HG02870 (cell line): Measurements from ENCODE around the gene HACD4.
"Not testable (repeated sequence)": the region's sequence is repeated elsewhere in the genome, so short reads cannot be mapped to it uniquely, and the experiment has no call there.

Experiments
- ATAC-seq: cut with Tn5 transposase; IDR thresholded peaks from one replicate; pipeline ENCODE4 v1.9.1; 2021; ENCODE audit warnings: mild to moderate bottlenecking, moderate library complexity; ENCODE audit not compliant: unreplicated experiment

Gene HACD4

GRCh38 chr9:20973246-20973947, 58.0 kb downstream of the HACD4 start:
- ATAC-seq, result not testable (repeated sequence)

GRCh38 chr9:20972684-20973083, 58.8 kb downstream of the HACD4 start:
- no peak for ATAC-seq

- ATAC-seq, result no peak
Observed at GRCh38 chr9:20962536-20963225, 68.8 kb downstream of the HACD4 start.

DNA sequence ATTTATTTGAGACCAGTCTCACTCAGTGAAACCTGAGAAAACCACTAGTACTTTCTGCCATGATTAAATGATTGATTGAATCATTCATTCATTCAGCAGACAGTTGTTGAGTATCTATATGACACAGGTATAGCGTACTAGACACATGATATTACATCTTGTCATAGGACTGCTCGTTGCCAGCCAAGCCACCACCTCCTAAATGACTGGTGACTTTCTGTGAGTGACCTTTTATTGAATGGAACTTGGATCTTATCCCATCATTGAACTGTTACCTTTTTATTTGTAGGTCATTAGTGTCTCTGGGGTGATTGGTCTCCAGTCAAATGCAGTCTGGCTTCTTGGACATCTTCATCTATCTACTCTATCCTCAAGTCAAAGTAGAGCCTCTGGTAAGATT, 80.7 kb downstream of the HACD4 start:
- ATAC-seq, result no peak
